ENCODE measurements around the gene AK8. TPM values are rescaled to one million over a fixed set of nuclear protein-coding genes. Genes with fewer than 3 reads are reported as not detected.

The AK8 gene
- total and polyA plus RNA-seq, 2 experiments from 2014 or later, result 0.70 to 0.83 TPM

GRCh38 chr9:132903574-132904492 lies 25.7 kb upstream of the AK8 start:
- no peaks in the 10 kb centered on the region for H3K27me3 ChIP-seq
- H3K4me3 ChIP-seq, result no peak overlapping the region
- DNase-seq (ENCODE audit: low read depth in 1 of 2, low spot score in 1 of 2), result no peak
- H3K4me1 ChIP-seq (ENCODE audit: low read depth), result peaks cover 5% of the 10 kb centered on the region
- no peaks in the 10 kb centered on the region for H3K9me3 ChIP-seq (ENCODE audit: low read depth)
- no peak for TF ChIP-seq CTCF (IDR thresholded peaks at IDR 0.05; ENCODE audit: low read depth, low read length)
- peak overlapping the region; percentile 67 for H3K27ac ChIP-seq
- H3K36me3 ChIP-seq, result peaks cover 43% of the 10 kb centered on the region

DNA sequence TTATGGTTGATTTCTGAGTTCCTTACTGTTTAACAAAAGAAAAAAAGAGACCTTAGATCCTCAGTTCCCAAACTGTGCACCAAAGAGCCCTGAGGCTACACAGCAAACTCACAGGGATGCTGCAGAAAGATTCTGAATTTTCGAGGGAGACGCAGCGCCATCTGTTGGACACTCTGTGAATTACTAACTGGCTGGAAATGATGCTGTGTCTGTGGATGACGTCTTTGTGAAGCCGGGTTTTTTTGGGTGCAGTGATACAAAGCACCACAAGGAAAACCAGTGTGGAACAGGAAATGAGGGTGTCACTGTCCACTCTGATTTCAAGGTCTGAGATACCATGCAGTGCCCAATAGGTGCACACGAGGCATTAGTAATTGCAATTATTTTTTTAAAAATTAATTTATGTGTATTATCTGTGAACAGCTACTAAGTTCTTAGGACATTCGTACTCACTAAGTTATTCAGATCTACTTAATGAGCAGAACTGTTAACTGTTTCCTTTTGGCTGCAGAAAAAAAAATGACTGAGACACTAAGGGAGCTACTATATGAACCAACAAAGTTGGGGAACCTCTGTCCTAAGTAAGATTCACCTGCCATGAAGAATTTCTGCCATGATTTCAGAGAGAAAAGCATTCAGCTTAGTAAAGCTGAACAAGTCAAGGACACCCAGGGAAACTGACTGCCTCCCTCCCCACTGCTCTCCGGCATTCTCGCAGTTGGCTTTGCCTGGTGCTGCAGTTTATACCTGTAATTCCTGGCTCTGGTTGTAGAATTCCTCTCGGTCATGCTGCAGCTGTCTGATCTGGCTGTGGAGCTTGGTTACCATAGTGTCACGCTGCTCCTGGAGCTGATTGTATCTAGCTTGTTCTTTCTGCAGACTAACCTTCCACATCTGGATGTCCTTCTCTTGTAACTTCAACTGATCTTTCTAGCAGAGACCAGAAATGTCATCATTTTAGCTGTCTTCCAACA lies 24.1 kb upstream of the AK8 start:
- Histone ChIP-seq H3K4me3 (no peak overlapping the region), H3K9me3 (ENCODE audit: low read depth) (no peaks in the 10 kb centered on the region), H3K36me3 (peaks cover 57% of the 10 kb centered on the region), H3K27me3 (no peaks in the 10 kb centered on the region), H3K27ac (no peak overlapping the region), H3K4me1 (ENCODE audit: low read depth) (peaks cover 5% of the 10 kb centered on the region)
- peak; percentile 68 to 87 for DNase-seq (ENCODE audit: low read depth in 1 of 2, low spot score in 1 of 2)
- TF ChIP-seq CTCF (IDR thresholded peaks at IDR 0.05; ENCODE audit: low read depth, low read length), result peak; percentile 86

DNA sequence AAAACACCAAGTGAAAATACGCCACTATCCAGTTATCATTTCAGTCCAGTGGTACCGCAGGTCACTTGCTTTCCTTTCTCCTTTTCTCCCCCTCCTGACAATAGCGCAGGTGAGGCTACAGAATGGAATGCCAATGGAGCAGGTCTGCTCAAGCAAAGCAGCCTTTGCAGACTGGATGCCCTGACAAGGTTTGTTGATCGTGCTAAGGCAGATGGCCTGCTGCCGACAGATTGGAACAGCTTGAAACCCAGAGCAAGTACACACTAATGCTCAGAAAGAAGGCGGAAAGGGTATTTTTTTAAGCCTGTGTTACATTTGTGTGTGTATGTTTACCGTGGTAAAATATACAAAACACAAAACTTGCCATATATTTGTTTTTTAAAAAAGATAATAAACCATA lies 20.0 kb upstream of the AK8 start:
- H3K4me1 ChIP-seq (ENCODE audit: low read depth), result no peaks in the 10 kb centered on the region
- peaks cover 61% of the 10 kb centered on the region for H3K36me3 ChIP-seq
- no peak for TF ChIP-seq CTCF (IDR thresholded peaks at IDR 0.05; ENCODE audit: low read depth, low read length)
- no peak for DNase-seq (ENCODE audit: low read depth in 1 of 2, low spot score in 1 of 2)
- no peak overlapping the region for H3K4me3 ChIP-seq
- no peaks in the 10 kb centered on the region for H3K9me3 ChIP-seq (ENCODE audit: low read depth)
- no peaks in the 10 kb centered on the region for H3K27me3 ChIP-seq
- H3K27ac ChIP-seq, result no peak overlapping the region

DNA sequence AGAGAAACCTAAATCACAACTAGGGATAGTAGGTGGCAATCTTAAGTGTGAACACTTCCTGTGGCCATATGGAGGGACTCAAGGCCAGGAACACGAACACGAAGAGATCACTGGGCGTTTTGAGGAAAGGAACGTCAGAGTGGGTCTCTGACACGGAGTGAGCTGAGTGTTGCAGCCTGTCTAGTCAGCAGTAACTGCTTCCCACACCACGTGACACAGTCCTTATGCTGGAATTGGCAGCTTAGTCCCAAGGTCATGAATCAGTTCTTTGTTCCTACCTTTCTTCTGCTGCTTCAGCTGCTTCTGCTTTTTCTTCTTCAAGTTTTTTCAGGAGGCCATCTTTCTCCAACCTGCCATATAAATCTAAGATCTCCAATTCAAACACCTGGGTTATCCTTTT lies 18.8 kb upstream of the AK8 start:
- Histone ChIP-seq H3K4me1 (ENCODE audit: low read depth) (no peaks in the 10 kb centered on the region), H3K36me3 (peaks cover 55% of the 10 kb centered on the region), H3K27ac (no peak overlapping the region), H3K9me3 (ENCODE audit: low read depth) (no peaks in the 10 kb centered on the region), H3K4me3 (no peak overlapping the region), H3K27me3 (no peaks in the 10 kb centered on the region)
- peak in 1 of 2 donors; percentile 57 for DNase-seq (ENCODE audit: low read depth in 1 of 2, low spot score in 1 of 2)
- no peak for TF ChIP-seq CTCF (IDR thresholded peaks at IDR 0.05; ENCODE audit: low read depth, low read length)

GRCh38 chr9:132896264-132896663 lies 18.2 kb upstream of the AK8 start:
- Histone ChIP-seq H3K36me3 (peaks cover 53% of the 10 kb centered on the region), H3K4me1 (ENCODE audit: low read depth) (no peaks in the 10 kb centered on the region), H3K27ac (no peak overlapping the region), H3K4me3 (no peak overlapping the region), H3K9me3 (ENCODE audit: low read depth) (no peaks in the 10 kb centered on the region), H3K27me3 (no peaks in the 10 kb centered on the region)
- peak in 1 of 2 donors; percentile 26 for DNase-seq (ENCODE audit: low read depth in 1 of 2, low spot score in 1 of 2)
- TF ChIP-seq CTCF (IDR thresholded peaks at IDR 0.05; ENCODE audit: low read depth, low read length), result no peak
